Dendritic cell treated with granulocyte-macrophage colony-stimulating factor and Interleukin-4, amounts not matched to agents 40 ng/mL and 50 ng/mL, for 4 days (primary cell): ENCODE results near the gene WFS1.

Experiments used
- H3K27ac Mint-ChIP-seq: one replicate; pipeline ENCODE4 v1.8.0; 2022; ENCODE audit warnings: mild to moderate bottlenecking, mixed read lengths
- H3K27me3 Mint-ChIP-seq: one replicate; pipeline ENCODE4 v1.8.0; 2022; ENCODE audit warnings: mild to moderate bottlenecking, mixed read lengths
- H3K36me3 Mint-ChIP-seq: one replicate; pipeline ENCODE4 v1.8.0; 2022; ENCODE audit warnings: low read depth, mixed read lengths
- H3K4me1 Mint-ChIP-seq: one replicate; pipeline ENCODE4 v1.8.0; 2022; ENCODE audit warnings: low read depth, mixed read lengths
- H3K4me3 Mint-ChIP-seq: one replicate; pipeline ENCODE4 v1.8.0; 2022; ENCODE audit warnings: mild to moderate bottlenecking, moderate library complexity, mixed read lengths
- H3K9me3 Mint-ChIP-seq: one replicate; pipeline ENCODE4 v1.8.0; 2022; ENCODE audit warnings: mixed read lengths
- intact Hi-C: fragments of 100-400 bp; cut with micrococcal nuclease; formaldehyde crosslinking; loops from one replicate; pipeline ENCODE4 v1.15.0; 2022

WFS1 gene

GRCh38 chr4:6275351-6275750 lies 5.7 kb downstream of the WFS1 start:
- no peaks in the 10 kb centered on the region for H3K36me3 Mint-ChIP-seq

GRCh38 chr4:6275898-6276806 lies 6.5 kb downstream of the WFS1 start:
- intact Hi-C loops = no loop called here
- Mint-ChIP-seq H3K9me3 (no peaks in the 10 kb centered on the region), H3K4me1 (peaks cover 5% of the 10 kb centered on the region), H3K27ac (no peak overlapping the region), H3K4me3 (no peak overlapping the region), H3K27me3 (peaks cover 54% of the 10 kb centered on the region), H3K36me3 (no peaks in the 10 kb centered on the region)

More at GRCh38 chr4:6275351-6275750, 5.7 kb downstream of the WFS1 start:
- H3K4me1 Mint-ChIP-seq = peaks cover 5% of the 10 kb centered on the region
- peaks cover 59% of the 10 kb centered on the region for H3K27me3 Mint-ChIP-seq
- H3K9me3 Mint-ChIP-seq = no peaks in the 10 kb centered on the region
- no peak overlapping the region for H3K4me3 Mint-ChIP-seq
- no peak overlapping the region for H3K27ac Mint-ChIP-seq
- intact Hi-C loops = no loop called here

- H3K9me3 Mint-ChIP-seq = no peaks in the 10 kb centered on the region
- H3K27me3 Mint-ChIP-seq = peaks cover 44% of the 10 kb centered on the region
- peaks cover 5% of the 10 kb centered on the region for H3K4me1 Mint-ChIP-seq
- no peaks in the 10 kb centered on the region for H3K36me3 Mint-ChIP-seq
- intact Hi-C loops = no loop called here
- H3K27ac Mint-ChIP-seq = no peak overlapping the region
- no peak overlapping the region for H3K4me3 Mint-ChIP-seq
These were observed 7.6 kb downstream of the WFS1 start for GRCh38 chr4:6277139-6277802.

- peaks cover 5% of the 10 kb centered on the region for H3K4me1 Mint-ChIP-seq
- H3K36me3 Mint-ChIP-seq = no peaks in the 10 kb centered on the region
- intact Hi-C loops = no loop called here
- no peak overlapping the region for H3K27ac Mint-ChIP-seq
- H3K9me3 Mint-ChIP-seq = no peaks in the 10 kb centered on the region
- H3K27me3 Mint-ChIP-seq = peaks cover 35% of the 10 kb centered on the region
- H3K4me3 Mint-ChIP-seq = no peak overlapping the region
These were observed 8.5 kb downstream of the WFS1 start for GRCh38 chr4:6277935-6278800.

GRCh38 chr4:6278801-6279197 lies 9.1 kb downstream of the WFS1 start:
- H3K4me3 Mint-ChIP-seq = no peak overlapping the region
- H3K4me1 Mint-ChIP-seq = peaks cover 5% of the 10 kb centered on the region
- peaks cover 34% of the 10 kb centered on the region for H3K27me3 Mint-ChIP-seq
- H3K27ac Mint-ChIP-seq = no peak overlapping the region
- no peaks in the 10 kb centered on the region for H3K9me3 Mint-ChIP-seq
- intact Hi-C loops = no loop called here
- no peaks in the 10 kb centered on the region for H3K36me3 Mint-ChIP-seq

GRCh38 chr4:6279582-6280289 lies 10.1 kb downstream of the WFS1 start:
- intact Hi-C loops = no loop called here
- Mint-ChIP-seq H3K9me3 (no peaks in the 10 kb centered on the region), H3K27ac (no peak overlapping the region), H3K36me3 (no peaks in the 10 kb centered on the region), H3K4me3 (no peak overlapping the region), H3K4me1 (peaks cover 5% of the 10 kb centered on the region), H3K27me3 (peaks cover 33% of the 10 kb centered on the region)

GRCh38 chr4:6280365-6280996 lies 10.8 kb downstream of the WFS1 start:
- intact Hi-C loops = no loop called here
- H3K27ac Mint-ChIP-seq = no peak overlapping the region
- H3K4me3 Mint-ChIP-seq = no peak overlapping the region
- peaks cover 32% of the 10 kb centered on the region for H3K27me3 Mint-ChIP-seq
- H3K9me3 Mint-ChIP-seq = no peaks in the 10 kb centered on the region
- H3K36me3 Mint-ChIP-seq = no peaks in the 10 kb centered on the region
- H3K4me1 Mint-ChIP-seq = peaks cover 5% of the 10 kb centered on the region

- no peaks in the 10 kb centered on the region for H3K36me3 Mint-ChIP-seq
- intact Hi-C loops = no loop called here
- H3K9me3 Mint-ChIP-seq = no peaks in the 10 kb centered on the region
- peaks cover 5% of the 10 kb centered on the region for H3K4me1 Mint-ChIP-seq
- H3K27ac Mint-ChIP-seq = no peak overlapping the region
- peaks cover 32% of the 10 kb centered on the region for H3K27me3 Mint-ChIP-seq
- no peak overlapping the region for H3K4me3 Mint-ChIP-seq
These were observed 12.0 kb downstream of the WFS1 start for GRCh38 chr4:6281436-6282313.

GRCh38 chr4:6282314-6282771 lies 12.7 kb downstream of the WFS1 start:
- Mint-ChIP-seq H3K4me1 (peaks cover 5% of the 10 kb centered on the region), H3K9me3 (no peaks in the 10 kb centered on the region), H3K27ac (no peak overlapping the region), H3K4me3 (no peak overlapping the region), H3K36me3 (no peaks in the 10 kb centered on the region), H3K27me3 (peaks cover 29% of the 10 kb centered on the region)
- intact Hi-C loops = no loop called here

- Mint-ChIP-seq H3K4me1 (peaks cover 5% of the 10 kb centered on the region), H3K9me3 (no peaks in the 10 kb centered on the region), H3K27me3 (peaks cover 25% of the 10 kb centered on the region), H3K4me3 (no peak overlapping the region), H3K27ac (no peak overlapping the region), H3K36me3 (no peaks in the 10 kb centered on the region)
- intact Hi-C loops = no loop called here
These were observed 13.6 kb downstream of the WFS1 start for GRCh38 chr4:6283282-6283681.

GRCh38 chr4:6287017-6287788 lies 17.6 kb downstream of the WFS1 start:
- Mint-ChIP-seq H3K36me3 (no peaks in the 10 kb centered on the region), H3K4me1 (no peaks in the 10 kb centered on the region), H3K27me3 (peaks cover 2% of the 10 kb centered on the region), H3K9me3 (no peaks in the 10 kb centered on the region), H3K27ac (no peak overlapping the region), H3K4me3 (no peak overlapping the region)
- intact Hi-C loops = no loop called here

- Mint-ChIP-seq H3K9me3 (no peaks in the 10 kb centered on the region), H3K36me3 (no peaks in the 10 kb centered on the region), H3K4me1 (no peaks in the 10 kb centered on the region), H3K27me3 (peaks cover 2% of the 10 kb centered on the region), H3K4me3 (no peak overlapping the region), H3K27ac (no peak overlapping the region)
- intact Hi-C loops = no loop called here
These were observed 18.7 kb downstream of the WFS1 start for GRCh38 chr4:6288342-6288741.
